GM18520 (cell line): ENCODE measurements around the gene CDH18.

Source experiments
- ATAC-seq: cut with Tn5 transposase; IDR thresholded peaks from one replicate; pipeline ENCODE4 v1.9.1; 2021; ENCODE audit not compliant: unreplicated experiment

Gene CDH18

GRCh38 chr5:19987612-19988361 is at the start of gene CDH18:
Gene CDH18, minus strand, starts transcription at chr5:19988200. Its CDS starts 149,214 bp downstream, at chr5:19838986.
- ATAC-seq = no peak

GRCh38 chr5:20034717-20035116 is 46.7 kb upstream of the CDH18 start:
- no peak for ATAC-seq

- no peak for ATAC-seq
These were observed 45.9 kb upstream of the CDH18 start for GRCh38 chr5:20033881-20034280.

- ATAC-seq = no peak
These were observed 44.9 kb upstream of the CDH18 start for GRCh38 chr5:20032896-20033295.

- ATAC-seq = no peak
These were observed 42.1 kb upstream of the CDH18 start for GRCh38 chr5:20030125-20030524.

- ATAC-seq = no peak
These were observed 41.3 kb upstream of the CDH18 start for GRCh38 chr5:20029266-20029665.

GRCh38 chr5:20028506-20028905 is 40.5 kb upstream of the CDH18 start:
- no peak for ATAC-seq

GRCh38 chr5:20023686-20024180 is 35.7 kb upstream of the CDH18 start:
- no peak for ATAC-seq

GRCh38 chr5:20020247-20020646 is 32.2 kb upstream of the CDH18 start:
- no peak for ATAC-seq

GRCh38 chr5:20017021-20017420 is 29.0 kb upstream of the CDH18 start:
- no peak for ATAC-seq

- ATAC-seq = no peak
These were observed 12.4 kb upstream of the CDH18 start for GRCh38 chr5:20000416-20000815.

- ATAC-seq = no peak
These were observed 457 bp upstream of the CDH18 start for GRCh38 chr5:19988457-19988856.

GRCh38 chr5:19986806-19987205 is 1.2 kb downstream of the CDH18 start:
- ATAC-seq = no peak

GRCh38 chr5:19986031-19986619 is 1.9 kb downstream of the CDH18 start:
- ATAC-seq = no peak

GRCh38 chr5:19978476-19978875 is 9.5 kb downstream of the CDH18 start:
- no peak for ATAC-seq

GRCh38 chr5:19977099-19977498 is 10.9 kb downstream of the CDH18 start:
- no peak for ATAC-seq

GRCh38 chr5:19975795-19976194 is 12.2 kb downstream of the CDH18 start:
- ATAC-seq = no peak

GRCh38 chr5:19960451-19960850 is 27.5 kb downstream of the CDH18 start:
- no peak for ATAC-seq

- no peak for ATAC-seq
These were observed 28.1 kb downstream of the CDH18 start for GRCh38 chr5:19959830-19960384.

GRCh38 chr5:19950897-19951296 is 37.1 kb downstream of the CDH18 start:
- no peak for ATAC-seq

- no peak for ATAC-seq
These were observed 47.8 kb downstream of the CDH18 start for GRCh38 chr5:19940192-19940591.

GRCh38 chr5:19930451-19930850 is 57.5 kb downstream of the CDH18 start:
- ATAC-seq = no peak
